Esophagus muscularis mucosa (tissue), 4 donors: Measurements from ENCODE around the gene CTIF. TPM values are rescaled to one million over a fixed set of nuclear protein-coding genes. Genes with fewer than 3 reads are reported as not detected.

ENCODE experiments used
- DNase-seq: peaks from one replicate; pipeline ENCODE4 v3.0.0-alpha.2; 2017; ENCODE audit errors: extremely low spot score
- H3K27ac ChIP-seq, 4 donors: fragments of 200-600 bp; sonication (generic); replicated peaks in 1 of 4; 1 replicate in 3 of 4; 2 replicates in 1 of 4; pipeline ENCODE4 v1.5.1; 2016 to 2019; ENCODE audit warnings: mild to moderate bottlenecking in 1 of 4
- H3K27me3 ChIP-seq, 4 donors: fragments of 200-600 bp; sonication (generic); one replicate each; pipeline versions ENCODE4 v1.5.1 to v1.6.0; 2016 to 2019
- H3K36me3 ChIP-seq, 4 donors: fragments of 200-600 bp; sonication (generic); one replicate each; pipeline ENCODE4 v1.5.1; 2016 to 2019
- H3K4me1 ChIP-seq, 4 donors: fragments of 200-600 bp; sonication (generic); one replicate each; pipeline ENCODE4 v1.5.1; 2016 to 2019
- H3K4me3 ChIP-seq, 4 donors: fragments of 200-600 bp; sonication (generic); 1 replicate in 2 of 4; 2 replicates in 2 of 4; pipeline ENCODE4 v1.5.1; 2016 to 2019; ENCODE audit warnings: mild to moderate bottlenecking in 4 of 4, moderate library complexity in 1 of 4
- H3K9me3 ChIP-seq, 4 donors: fragments of 200-600 bp; sonication (generic); 1 replicate in 3 of 4; 2 replicates in 1 of 4; pipeline ENCODE4 v1.5.1; 2016 to 2019
- EP300 ChIP-seq: sonication (generic); formaldehyde crosslinking; IDR thresholded peaks from one replicate; pipeline ENCODE4 v1.6.1; 2017; ENCODE audit warnings: antibody characterized with exemption
- POLR2A ChIP-seq: fragments of 450-650 bp; IDR thresholded peaks from one replicate; pipeline ENCODE4 v1.6.1; 2017; ENCODE audit warnings: antibody characterized with exemption, moderate library complexity, mild to moderate bottlenecking, low read depth
- POLR2AphosphoS5 ChIP-seq, 2 donors: sonication (generic); formaldehyde crosslinking; IDR thresholded peaks; one replicate each; pipeline ENCODE4 v1.6.1; 2017; ENCODE audit warnings: antibody characterized with exemption in 2 of 2
- WGBS: methylation state at CpG from one replicate; pipeline ENCODE4 v1.1.5; 2018; 5-methylcytosine and 5-hydroxymethylcytosine counted together
- intact Hi-C: fragments of 100-400 bp; cut with DNase I; formaldehyde crosslinking; loops from one replicate; pipeline ENCODE4 v1.15.1; 2023
- total RNA-seq, 4 donors: library from RNA; depleted of rRNA; stranded (reverse); fragments of >200 nt; gene quantifications; one replicate each; pipeline versions ENCODE4 v1.1.0 to v1.2.1, GENCODE V29; 2016
- TF ChIP-seq, protein P1 (sequence below), 3 experiments: fragments of 200-600 bp in 2 of 3; fragments of 450-650 bp in 1 of 3; sonication (generic) in 2 of 3; IDR thresholded peaks; one replicate each; pipeline ENCODE4 v1.5.1; 2017 to 2019; ENCODE audit warnings: antibody characterized with exemption in 3 of 3, mild to moderate bottlenecking in 2 of 3, moderate library complexity in 1 of 3

CTIF gene
- total RNA-seq, 4 donors from 2014 or later: 63.1 to 137 (median 87.7) TPM

DNA sequence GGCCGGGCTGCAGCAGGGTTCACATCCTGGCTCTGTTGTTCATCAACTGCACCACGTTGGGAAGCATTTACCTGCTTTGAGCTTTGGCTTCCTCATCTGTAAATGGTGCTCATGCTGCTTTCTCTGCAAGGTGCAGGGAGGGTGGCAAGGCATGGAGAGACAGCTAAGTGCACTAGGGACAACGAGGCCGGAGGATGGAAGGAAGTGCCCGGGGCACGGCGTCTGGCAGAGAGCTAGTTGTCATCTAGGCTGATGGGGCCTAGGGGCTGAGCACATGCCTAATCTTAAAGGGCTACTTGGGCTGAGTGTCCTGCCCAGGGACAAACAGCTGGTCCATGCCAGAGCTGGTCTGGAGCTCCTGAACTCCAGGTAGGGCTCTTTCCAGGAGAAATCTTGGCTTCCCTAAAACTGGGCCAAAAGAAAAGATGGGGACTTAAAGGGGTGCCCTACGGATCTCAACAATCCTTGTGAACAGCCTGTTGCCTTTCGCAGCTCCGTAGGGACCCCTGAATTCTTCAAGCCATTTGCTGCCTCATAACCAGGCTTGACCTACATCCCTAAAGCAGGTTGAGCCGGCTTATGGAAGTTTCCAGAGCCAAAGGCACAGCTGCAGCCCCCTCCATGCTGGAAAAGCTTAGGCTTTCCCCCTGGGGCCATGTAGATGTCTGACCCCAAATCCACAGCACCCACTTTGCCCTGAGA is 281.1 kb downstream of the CTIF start:
- peaks cover 0 to 5% (median 0%) of the 10 kb centered on the region in 4 donors for H3K9me3 ChIP-seq
- DNase-seq: no peak
- TF ChIP-seq, protein P1, sequence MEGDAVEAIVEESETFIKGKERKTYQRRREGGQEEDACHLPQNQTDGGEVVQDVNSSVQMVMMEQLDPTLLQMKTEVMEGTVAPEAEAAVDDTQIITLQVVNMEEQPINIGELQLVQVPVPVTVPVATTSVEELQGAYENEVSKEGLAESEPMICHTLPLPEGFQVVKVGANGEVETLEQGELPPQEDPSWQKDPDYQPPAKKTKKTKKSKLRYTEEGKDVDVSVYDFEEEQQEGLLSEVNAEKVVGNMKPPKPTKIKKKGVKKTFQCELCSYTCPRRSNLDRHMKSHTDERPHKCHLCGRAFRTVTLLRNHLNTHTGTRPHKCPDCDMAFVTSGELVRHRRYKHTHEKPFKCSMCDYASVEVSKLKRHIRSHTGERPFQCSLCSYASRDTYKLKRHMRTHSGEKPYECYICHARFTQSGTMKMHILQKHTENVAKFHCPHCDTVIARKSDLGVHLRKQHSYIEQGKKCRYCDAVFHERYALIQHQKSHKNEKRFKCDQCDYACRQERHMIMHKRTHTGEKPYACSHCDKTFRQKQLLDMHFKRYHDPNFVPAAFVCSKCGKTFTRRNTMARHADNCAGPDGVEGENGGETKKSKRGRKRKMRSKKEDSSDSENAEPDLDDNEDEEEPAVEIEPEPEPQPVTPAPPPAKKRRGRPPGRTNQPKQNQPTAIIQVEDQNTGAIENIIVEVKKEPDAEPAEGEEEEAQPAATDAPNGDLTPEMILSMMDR (IDR thresholded peaks at IDR 0.05): no peak
- no peak for TF ChIP-seq POLR2AphosphoS5 (IDR thresholded peaks at IDR 0.05)
- TF ChIP-seq EP300: no peak
- TF ChIP-seq POLR2A: no peak
- no peaks in the 10 kb centered on the region for H3K27me3 ChIP-seq
- peaks cover 0 to 57% (median 39%) of the 10 kb centered on the region in 4 donors for H3K36me3 ChIP-seq
- no peak overlapping the region for H3K27ac ChIP-seq
- peaks cover 0 to 18% (median 2%) of the 10 kb centered on the region in 4 donors for H3K4me1 ChIP-seq
- 86% methylated on average over 10 of the region's 11 CpGs for WGBS
- intact Hi-C loops: no loop called here
- no peak overlapping the region for H3K4me3 ChIP-seq

DNA sequence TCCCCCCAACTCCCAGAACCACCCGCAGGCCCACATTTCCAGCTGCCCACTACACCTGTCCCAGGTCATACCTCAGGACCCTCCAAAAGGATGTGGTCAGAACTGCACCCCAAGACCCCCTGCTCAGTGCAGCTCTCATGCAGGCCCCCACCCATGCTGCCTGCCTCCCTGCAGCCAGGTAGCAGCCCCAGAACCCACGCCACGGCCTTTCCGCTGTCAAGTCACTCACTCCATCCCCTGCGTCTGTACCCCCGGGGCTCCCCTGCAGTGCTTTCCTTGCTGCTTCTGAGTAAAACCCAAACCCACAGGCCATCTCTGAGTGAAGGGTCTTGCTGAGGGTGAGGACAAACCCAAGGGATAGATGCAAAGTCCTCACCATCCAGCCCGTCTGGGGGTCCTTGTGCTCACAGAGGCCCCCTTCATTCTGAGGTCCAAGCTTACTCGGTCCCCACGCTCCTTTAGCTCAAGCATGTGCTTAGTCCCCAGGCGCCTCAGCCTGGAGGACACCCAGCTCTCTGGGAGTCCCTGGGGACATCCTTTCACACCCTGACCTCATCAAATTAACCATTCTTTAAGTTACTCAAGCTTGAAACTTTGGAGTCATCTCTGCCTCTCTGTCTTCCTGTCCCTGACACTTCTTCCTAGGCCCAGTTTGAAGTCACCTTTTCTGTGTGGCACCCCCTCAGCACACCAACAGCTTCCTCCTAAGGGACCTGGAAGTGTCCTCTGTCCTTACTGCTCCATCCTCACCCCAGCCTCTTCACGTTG is 281.8 kb downstream of the CTIF start:
- Histone ChIP-seq H3K36me3 (peaks cover 0 to 57% (median 38%) of the 10 kb centered on the region in 4 donors), H3K4me3 (no peak overlapping the region), H3K27ac (no peak overlapping the region), H3K4me1 (peaks cover 7 to 25% (median 9%) of the 10 kb centered on the region in 4 donors), H3K27me3 (no peaks in the 10 kb centered on the region), H3K9me3 (peaks cover 0 to 5% (median 0%) of the 10 kb centered on the region in 4 donors)
- 90% methylated on average over 10 of the region's 11 CpGs for WGBS
- no peak for DNase-seq
- no peak for TF ChIP-seq POLR2A
- TF ChIP-seq, protein P1 (IDR thresholded peaks at IDR 0.05): no peak
- no peak for TF ChIP-seq EP300
- TF ChIP-seq POLR2AphosphoS5 (IDR thresholded peaks at IDR 0.05): no peak
- intact Hi-C loops: no loop called here

DNA sequence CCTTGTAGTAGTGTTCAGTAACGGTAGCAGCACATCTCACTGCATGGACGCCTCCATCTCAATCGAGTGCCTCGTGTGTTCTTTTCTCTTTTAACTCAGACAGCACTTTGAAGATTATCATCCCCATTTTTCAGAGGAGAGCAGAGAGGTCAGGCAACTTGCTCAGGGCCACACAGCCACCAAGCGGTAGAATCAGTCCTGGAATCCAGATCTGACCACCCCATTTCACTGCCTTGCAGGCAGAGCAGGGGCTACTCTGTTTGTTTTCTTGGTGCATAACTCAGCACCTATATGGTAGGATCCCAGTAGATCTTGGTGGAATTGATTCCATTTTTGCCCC is 282.4 kb downstream of the CTIF start:
- H3K27me3 ChIP-seq: no peaks in the 10 kb centered on the region
- peaks cover 0 to 54% (median 36%) of the 10 kb centered on the region in 4 donors for H3K36me3 ChIP-seq
- H3K4me3 ChIP-seq: no peak overlapping the region
- no peak for DNase-seq
- WGBS: 93% methylated on average over 5 of the region's 5 CpGs
- no peak for TF ChIP-seq POLR2A
- TF ChIP-seq, protein P1 (IDR thresholded peaks at IDR 0.05): no peak
- H3K27ac ChIP-seq: no peak overlapping the region
- H3K9me3 ChIP-seq: peaks cover 0 to 5% (median 0%) of the 10 kb centered on the region in 4 donors
- intact Hi-C loops: no loop called here
- peaks cover 10 to 28% (median 14%) of the 10 kb centered on the region in 4 donors for H3K4me1 ChIP-seq

DNA sequence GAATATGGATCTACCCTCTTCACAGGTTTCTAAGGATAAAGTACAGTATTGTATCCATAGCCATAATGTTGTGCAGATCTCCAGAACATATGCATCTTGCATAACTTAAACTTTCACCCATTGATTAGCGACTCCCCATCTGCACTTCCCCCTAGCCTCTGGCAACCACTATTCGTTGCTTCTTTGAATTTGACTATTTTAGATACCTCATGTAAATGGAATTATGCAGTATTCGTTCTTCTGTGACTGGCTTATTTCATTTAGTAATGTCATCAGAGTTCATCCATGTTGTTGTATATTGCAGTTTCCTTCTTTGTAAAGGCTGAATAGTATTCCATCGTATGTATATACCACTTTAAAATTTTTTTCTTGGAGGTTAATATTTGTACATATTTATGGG is 283.0 kb downstream of the CTIF start:
- WGBS: 77% methylated on average over 4 of the region's 4 CpGs
- Histone ChIP-seq H3K4me1 (peaks cover 17 to 35% (median 20%) of the 10 kb centered on the region in 4 donors), H3K27me3 (no peaks in the 10 kb centered on the region), H3K9me3 (peaks cover 0 to 5% (median 0%) of the 10 kb centered on the region in 4 donors), H3K27ac (no peak overlapping the region), H3K4me3 (no peak overlapping the region), H3K36me3 (peaks cover 0 to 48% (median 32%) of the 10 kb centered on the region in 4 donors)
- no peak for TF ChIP-seq POLR2A
- no peak for TF ChIP-seq EP300
- TF ChIP-seq, protein P1 (IDR thresholded peaks at IDR 0.05): no peak
- TF ChIP-seq POLR2AphosphoS5 (IDR thresholded peaks at IDR 0.05): no peak
- intact Hi-C loops: no loop called here
- no peak for DNase-seq
